Mesodermal cell (in vitro differentiated cells): ENCODE data around the gene ISG20L2.

Experiments used
- H3K27ac ChIP-seq: 2 replicates; pipeline ENCODE4 v1.7.0; 2013; ENCODE audit warnings: mild to moderate bottlenecking, low read depth, low read length, moderate library complexity; ENCODE audit not compliant: severe bottlenecking
- H3K36me3 ChIP-seq: 2 replicates; pipeline ENCODE4 v1.7.1; 2013; ENCODE audit warnings: mild to moderate bottlenecking, low read length, moderate library complexity; ENCODE audit not compliant: control insufficient read depth, insufficient read depth
- H3K4me1 ChIP-seq: one replicate; pipeline ENCODE4 v1.7.1; 2013; ENCODE audit warnings: mild to moderate bottlenecking, low read length; ENCODE audit not compliant: insufficient read depth, control insufficient read depth, poor library complexity, severe bottlenecking
- H3K4me3 ChIP-seq: 2 replicates; pipeline ENCODE4 v1.7.0; 2013; ENCODE audit warnings: low read length, control low read depth, mild to moderate bottlenecking; ENCODE audit not compliant: insufficient read depth, poor library complexity, severe bottlenecking; ENCODE audit errors: extremely low read depth
- H3K9me3 ChIP-seq: 2 replicates; pipeline ENCODE4 v1.7.1; 2013; ENCODE audit warnings: mild to moderate bottlenecking, low read length, moderate library complexity; ENCODE audit not compliant: control insufficient read depth
- WGBS, 2 experiments: methylation state at CpG; one replicate each; pipeline ENCODE4 v1.1.5; 2013; ENCODE audit warnings: missing lambda C conversion rate in 2 of 2; ENCODE audit not compliant: insufficient coverage in 2 of 2; 5-methylcytosine and 5-hydroxymethylcytosine counted together

Gene ISG20L2

DNA sequence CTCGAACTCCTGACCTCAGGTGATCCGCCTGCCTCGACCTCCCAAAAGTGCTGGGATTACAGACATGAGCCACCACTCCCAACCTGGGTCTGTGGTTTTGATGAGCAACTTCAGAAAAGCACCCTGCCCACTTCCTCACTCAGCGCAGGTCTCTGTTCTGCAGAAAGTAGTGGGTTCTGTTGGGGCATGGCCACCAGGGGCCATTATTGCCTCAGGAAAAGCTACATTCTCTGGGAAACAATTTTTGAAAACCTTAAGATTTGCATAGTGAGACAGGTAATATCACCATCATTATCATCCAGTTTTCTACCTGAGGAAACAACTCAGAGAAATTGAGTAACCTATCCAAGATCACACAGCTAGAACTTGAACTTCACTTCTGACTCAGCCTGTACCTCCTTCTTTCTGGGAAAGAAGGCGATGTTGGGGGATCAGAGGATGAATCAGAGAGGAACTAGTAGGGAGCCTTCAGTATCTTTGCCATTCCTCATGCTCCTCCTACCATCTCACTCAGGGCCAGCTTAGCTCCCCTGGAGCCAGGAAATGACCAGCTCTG, 44.3 kb downstream of the ISG20L2 start:
- no peaks in the 10 kb centered on the region for H3K36me3 ChIP-seq
- WGBS, 2 experiments, result 76 to 83% methylated on average over 3 to 4 of the region's 5 CpGs
- no peaks in the 10 kb centered on the region for H3K9me3 ChIP-seq
- no peak overlapping the region for H3K4me3 ChIP-seq
- H3K27ac ChIP-seq, result no peak overlapping the region
- H3K4me1 ChIP-seq, result peaks cover 4% of the 10 kb centered on the region

DNA sequence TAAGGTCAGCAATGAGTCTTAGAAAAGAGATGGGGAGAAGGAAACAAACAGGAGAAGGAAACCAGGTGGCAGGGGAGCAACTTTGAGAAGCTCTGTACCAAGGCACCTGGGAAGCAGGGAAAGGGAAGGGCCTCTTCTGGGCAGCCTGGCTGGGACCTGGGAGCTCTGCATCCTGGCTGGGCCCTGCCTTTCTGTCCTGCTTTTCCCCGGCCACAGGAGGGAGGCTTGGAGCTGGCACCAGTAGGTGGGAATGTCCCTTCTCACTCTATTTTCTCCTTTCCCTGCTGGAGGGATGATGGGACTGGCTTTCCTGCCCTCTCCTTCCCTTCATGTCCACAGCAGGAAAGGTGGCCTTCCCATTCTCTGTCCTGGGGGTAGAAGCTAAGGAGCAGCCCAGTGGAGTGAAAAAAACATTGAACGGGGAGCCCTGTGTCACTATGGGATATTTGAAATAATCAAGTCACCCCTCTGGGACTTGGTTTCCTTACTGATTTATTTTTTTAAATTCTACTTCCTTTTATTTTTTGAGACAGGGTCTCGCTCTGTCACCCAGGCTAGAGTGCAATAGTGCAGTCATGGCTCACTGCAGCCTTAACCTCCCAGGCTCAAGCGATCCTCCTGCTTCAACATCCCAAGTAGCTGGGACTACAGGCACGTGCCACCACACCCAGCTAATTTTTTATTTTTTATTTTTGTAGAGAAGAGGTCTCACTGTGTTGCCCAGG, 46.2 kb downstream of the ISG20L2 start:
- Histone ChIP-seq H3K4me3 (no peak overlapping the region), H3K27ac (no peak overlapping the region), H3K9me3 (no peaks in the 10 kb centered on the region), H3K36me3 (no peaks in the 10 kb centered on the region), H3K4me1 (peaks cover 8% of the 10 kb centered on the region)
- 75 to 100% methylated on average over 1 to 3 of the region's 5 CpGs for WGBS, 2 experiments

GRCh38 chr1:156681196-156681960, 47.2 kb downstream of the ISG20L2 start:
- Histone ChIP-seq H3K9me3 (no peaks in the 10 kb centered on the region), H3K4me1 (peaks cover 8% of the 10 kb centered on the region), H3K27ac (no peak overlapping the region), H3K36me3 (no peaks in the 10 kb centered on the region), H3K4me3 (no peak overlapping the region)
- WGBS, 2 experiments, result 95 to 96% methylated on average over 6 of the region's 8 CpGs

- Histone ChIP-seq H3K9me3 (no peaks in the 10 kb centered on the region), H3K4me1 (peaks cover 8% of the 10 kb centered on the region), H3K36me3 (peaks cover 5% of the 10 kb centered on the region), H3K4me3 (no peak overlapping the region), H3K27ac (no peak overlapping the region)
- 100% methylated on average over 1 of the region's 2 CpGs for WGBS, 2 experiments
These were observed 48.5 kb downstream of the ISG20L2 start for GRCh38 chr1:156680056-156680455.

DNA sequence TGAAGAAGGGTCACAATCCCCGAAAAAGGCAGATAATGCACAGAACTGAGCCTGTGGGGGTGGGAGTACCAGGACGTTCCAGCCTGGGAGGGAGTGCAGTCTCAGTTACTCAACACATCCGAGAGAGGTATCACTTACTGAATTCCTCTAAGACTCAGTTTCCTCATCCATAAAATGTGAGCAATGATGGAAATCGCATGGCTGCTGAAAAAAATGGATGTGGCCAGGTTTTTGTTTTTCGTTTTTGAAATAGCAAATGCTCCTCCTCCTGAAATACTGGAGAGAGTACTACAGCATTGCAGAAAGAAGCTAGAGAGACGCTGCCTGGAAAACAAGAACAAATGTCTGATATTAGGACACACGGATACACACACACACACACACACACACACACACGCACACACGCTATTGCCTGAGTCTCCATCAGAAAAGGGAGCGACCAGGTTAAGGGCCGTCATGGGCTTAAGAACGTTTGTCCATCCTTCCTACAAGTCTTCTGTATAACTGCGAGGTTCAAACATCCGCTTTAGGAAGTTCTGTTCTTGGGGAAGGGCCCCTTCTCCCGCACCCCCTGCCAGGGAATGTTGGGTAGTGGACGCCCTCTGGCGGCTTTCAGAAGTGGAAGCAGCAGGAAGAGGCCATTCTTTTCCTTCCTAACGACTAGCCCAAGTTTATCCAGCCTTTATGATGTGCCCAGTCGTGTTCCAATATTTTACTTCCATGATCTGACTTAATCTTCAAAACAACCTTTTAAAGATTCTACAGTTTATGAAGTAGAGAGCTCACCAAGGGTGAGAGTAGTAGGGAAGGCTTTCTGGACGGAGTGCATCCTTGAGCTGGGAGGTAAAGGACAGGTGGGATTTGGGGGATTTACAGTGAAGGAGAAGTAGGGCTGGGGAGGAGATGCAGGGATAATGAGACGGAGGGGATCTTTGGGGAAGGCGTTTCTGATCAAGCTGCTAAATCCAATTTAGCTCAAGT, 50.7 kb downstream of the ISG20L2 start:
- Histone ChIP-seq H3K27ac (peak overlapping the region; percentile 53), H3K4me1 (peaks cover 24% of the 10 kb centered on the region), H3K4me3 (peak overlapping the region; percentile 92), H3K36me3 (peaks cover 26% of the 10 kb centered on the region), H3K9me3 (no peaks in the 10 kb centered on the region)
- WGBS, 2 experiments, result 12% methylated on average over 12 to 16 of the region's 22 CpGs

GRCh38 chr1:156676820-156677615, 51.5 kb downstream of the ISG20L2 start, which contains the start of gene NES:
TSS of gene NES (minus strand) at chr1:156677407. CDS start at chr1:156677264, 143 bp downstream.
- no peaks in the 10 kb centered on the region for H3K9me3 ChIP-seq
- 0 to 1% methylated on average over 42 to 63 of the region's 70 CpGs for WGBS, 2 experiments
- peaks cover 35% of the 10 kb centered on the region for H3K36me3 ChIP-seq
- peak within 1 kb of the TSS; percentile 92 for H3K4me3 ChIP-seq
- H3K4me1 ChIP-seq, result peaks cover 30% of the 10 kb centered on the region
- H3K27ac ChIP-seq, result peak within 1 kb of the TSS; percentile 82

- Histone ChIP-seq H3K27ac (peak overlapping the region; percentile 82), H3K4me3 (peak overlapping the region; percentile 92)
- WGBS, 2 experiments, result 2% methylated on average over 40 to 45 of the region's 49 CpGs
These were observed 52.3 kb downstream of the ISG20L2 start for GRCh38 chr1:156676114-156676819.

GRCh38 chr1:156675210-156676113, 53.1 kb downstream of the ISG20L2 start:
- WGBS, 2 experiments, result 37 to 42% methylated on average over 11 to 12 of the region's 18 CpGs
- peaks cover 48% of the 10 kb centered on the region for H3K36me3 ChIP-seq
- peak overlapping the region; percentile 82 for H3K27ac ChIP-seq
- H3K4me1 ChIP-seq, result peaks cover 46% of the 10 kb centered on the region
- H3K4me3 ChIP-seq, result peak overlapping the region; percentile 92
- H3K9me3 ChIP-seq, result no peaks in the 10 kb centered on the region

More at GRCh38 chr1:156676114-156676819, 52.3 kb downstream of the ISG20L2 start:
- Histone ChIP-seq H3K36me3 (peaks cover 42% of the 10 kb centered on the region), H3K4me1 (peaks cover 38% of the 10 kb centered on the region), H3K9me3 (no peaks in the 10 kb centered on the region)
